ENCODE results near the gene MYF5.

Gene MYF5

GRCh38 chr12:80766210-80766609 is 49.5 kb downstream of the MYF5 start:
- DNase-seq (ENCODE audit: low read depth) = no peak

GRCh38 chr12:80766897-80767296 is 50.2 kb downstream of the MYF5 start:
- no peak for DNase-seq (ENCODE audit: low read depth)
